ENCODE measurements around the gene EPHB1. TPM values are rescaled to one million over a fixed set of nuclear protein-coding genes. Genes with fewer than 3 reads are reported as not detected.
"Not testable (repeated sequence)": the region's sequence is repeated elsewhere in the genome, so short reads cannot be mapped to it uniquely, and the experiment has no call there.

EPHB1 gene
- total RNA-seq, 1 donor from 2014 or later, result 8.1 TPM

DNA sequence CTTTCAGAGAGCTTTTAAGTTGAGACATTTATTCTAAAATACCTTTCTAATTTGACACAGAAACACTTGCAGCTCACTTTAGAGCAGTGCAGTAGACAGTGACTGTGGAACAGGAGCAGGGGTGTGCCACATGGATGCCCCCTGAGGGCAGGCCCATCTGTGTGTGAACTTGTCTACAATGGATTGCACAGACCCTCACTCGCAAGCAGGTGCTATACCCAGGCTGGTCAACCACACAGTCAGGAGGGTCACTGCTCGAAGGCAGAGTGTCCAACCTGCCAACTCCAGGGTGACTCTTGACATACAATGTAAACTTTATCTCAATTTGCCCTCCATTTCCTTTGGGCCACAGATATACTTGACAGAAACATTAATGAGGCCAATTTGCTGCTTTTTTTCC, 437.2 kb downstream of the EPHB1 start:
- no peak for ATAC-seq
- no peak for DNase-seq (ENCODE audit: low spot score)

DNA sequence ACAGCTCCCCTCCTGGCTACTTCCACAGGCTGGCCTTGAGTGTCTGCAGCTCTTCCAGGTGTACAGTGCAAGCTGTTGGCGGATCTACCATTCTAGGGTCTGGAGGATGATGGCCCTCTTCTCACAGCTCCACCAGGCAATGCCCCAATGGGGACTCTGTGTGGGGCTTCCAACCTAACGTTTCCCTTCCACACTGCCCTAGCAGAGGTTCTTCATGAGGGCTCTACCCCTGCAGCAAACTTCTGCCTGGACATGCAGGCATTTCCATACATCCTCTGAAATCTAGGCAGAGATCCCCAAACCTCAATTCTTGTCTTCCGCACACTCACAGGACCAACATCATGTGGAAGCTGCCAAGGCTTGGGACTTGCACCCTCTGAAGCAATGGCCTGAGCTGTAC, 438.4 kb downstream of the EPHB1 start:
- not testable (repeated sequence) for ATAC-seq; DNase-seq (ENCODE audit: low spot score)

DNA sequence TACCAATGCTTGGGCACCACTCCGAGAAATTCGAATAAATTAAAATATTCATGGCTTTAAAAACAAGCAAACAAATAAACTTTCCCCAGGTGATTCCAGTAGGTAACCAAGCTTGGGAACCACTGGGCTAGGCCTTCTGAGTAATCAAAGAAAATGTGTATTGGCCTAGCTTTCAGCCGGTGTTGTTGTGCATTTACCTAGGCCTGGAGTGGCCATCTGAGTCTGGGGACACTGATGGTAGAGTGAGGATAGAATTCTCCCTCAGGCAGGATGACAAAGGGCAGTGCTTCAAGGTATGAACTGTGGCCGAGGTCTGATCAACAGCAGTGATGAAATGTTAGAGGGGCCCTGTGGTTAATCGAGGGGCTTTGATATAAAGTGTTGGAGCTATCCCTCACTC, 440.5 kb downstream of the EPHB1 start:
- no peak for DNase-seq (ENCODE audit: low spot score)
- ATAC-seq, result no peak

DNA sequence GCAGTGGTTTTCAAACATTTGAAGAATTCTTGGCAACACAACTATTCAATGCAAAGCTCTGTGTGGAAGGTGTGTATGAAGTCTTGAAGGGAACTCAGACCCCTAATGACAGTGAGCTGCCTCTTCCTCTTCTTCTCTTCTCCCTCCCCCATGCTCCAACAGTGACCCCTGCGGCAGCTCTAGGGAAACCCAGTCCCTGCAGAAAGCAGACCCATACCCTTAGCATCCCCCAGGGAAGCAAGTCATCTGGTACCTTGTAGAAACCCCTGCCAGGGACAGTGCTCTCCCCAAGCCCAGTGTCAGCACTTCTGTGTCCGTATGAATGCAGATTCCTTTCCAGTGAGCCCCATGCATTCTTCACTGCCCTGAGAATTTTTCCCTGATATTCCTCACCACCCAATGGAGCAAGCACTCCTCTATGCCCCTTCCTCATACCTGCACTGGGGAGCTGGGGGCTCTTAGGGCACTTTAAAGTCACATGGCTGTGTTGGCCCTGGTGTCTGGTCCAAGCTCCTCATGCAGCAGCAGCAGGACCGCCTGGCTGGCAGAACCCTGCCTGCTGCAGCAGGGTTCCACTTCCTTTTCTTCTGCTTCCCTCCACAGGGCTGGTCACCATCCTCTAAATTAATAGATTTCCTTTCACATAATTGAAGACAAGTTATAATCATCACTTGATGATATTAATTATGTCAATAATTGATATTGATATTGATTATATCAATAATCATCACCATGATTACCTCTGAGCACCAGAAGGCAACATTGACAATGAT, 442.5 kb downstream of the EPHB1 start:
- ATAC-seq, result no peak
- no peak for DNase-seq (ENCODE audit: low spot score)

- ATAC-seq (no peak), DNase-seq (ENCODE audit: low spot score) (no peak)
Measured at GRCh38 chr3:135238236-135238830, 443.3 kb downstream of the EPHB1 start.

GRCh38 chr3:135238871-135239614, 444.0 kb downstream of the EPHB1 start:
- ATAC-seq, result no peak
- no peak for DNase-seq (ENCODE audit: low spot score)

DNA sequence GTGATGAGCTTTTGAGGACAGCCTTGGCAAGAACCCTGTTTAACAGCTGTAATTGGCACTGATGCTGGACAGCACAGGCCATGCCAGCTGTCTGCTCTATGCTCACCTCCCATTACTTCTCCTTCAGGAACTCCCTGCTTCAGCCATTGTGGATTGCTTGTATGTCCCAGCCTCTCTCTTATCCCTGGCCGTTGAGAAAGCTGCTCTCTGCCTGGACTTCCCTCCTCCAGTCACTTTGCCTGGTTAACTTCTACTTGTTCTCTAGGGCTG, 444.5 kb downstream of the EPHB1 start:
- DNase-seq (ENCODE audit: low spot score) (no peak), ATAC-seq (peak; percentile 58)

GRCh38 chr3:135240426-135240825, 445.4 kb downstream of the EPHB1 start:
- peak; percentile 77 for ATAC-seq

GRCh38 chr3:135242285-135242684, 447.2 kb downstream of the EPHB1 start:
- DNase-seq (ENCODE audit: low spot score) (no peak), ATAC-seq (no peak)

More at GRCh38 chr3:135240426-135240825, 445.4 kb downstream of the EPHB1 start:
- DNase-seq (ENCODE audit: low spot score), result no peak

DNA sequence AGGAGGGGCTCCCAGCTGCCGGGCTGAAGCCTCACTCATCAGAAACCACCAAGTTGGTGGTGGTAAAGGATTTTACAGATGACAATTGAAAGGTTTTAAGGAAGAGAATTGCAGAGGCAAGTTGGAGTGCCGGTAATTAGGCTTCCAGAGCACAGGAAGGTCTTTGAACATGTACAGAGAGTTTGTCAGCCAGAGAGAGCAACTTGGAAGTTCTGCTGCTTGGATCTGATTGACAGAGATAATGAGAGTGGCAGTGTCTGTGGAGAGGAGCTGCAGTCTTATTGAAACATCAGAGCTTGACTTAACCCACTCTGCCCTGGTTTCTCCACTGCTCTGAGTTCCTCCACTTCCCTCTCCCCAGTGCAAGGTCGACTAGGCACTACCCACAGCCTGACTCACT, 448.6 kb downstream of the EPHB1 start:
- ATAC-seq, result no peak
- DNase-seq (ENCODE audit: low spot score), result no peak

GRCh38 chr3:135246027-135246426, 451.0 kb downstream of the EPHB1 start:
- ATAC-seq (peak; percentile 64), DNase-seq (ENCODE audit: low spot score) (no peak)

GRCh38 chr3:135248213-135248612, 453.2 kb downstream of the EPHB1 start:
- ATAC-seq (no peak), DNase-seq (ENCODE audit: low spot score) (no peak)

DNA sequence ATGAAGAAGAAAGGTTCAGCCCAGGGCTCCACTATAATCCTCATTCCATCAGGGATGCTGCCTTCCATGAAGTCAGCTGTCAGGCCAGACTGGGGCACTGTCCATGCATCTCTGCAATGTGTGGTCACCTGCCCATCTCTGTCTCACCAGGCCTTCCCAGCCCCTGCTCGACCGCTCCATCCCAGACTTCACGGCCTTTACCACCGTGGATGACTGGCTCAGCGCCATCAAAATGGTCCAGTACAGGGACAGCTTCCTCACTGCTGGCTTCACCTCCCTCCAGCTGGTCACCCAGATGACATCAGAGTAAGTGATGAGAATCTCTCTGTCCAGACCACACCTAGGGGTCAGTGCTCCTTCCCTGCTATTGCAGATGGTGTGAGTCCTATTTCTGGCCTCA, 454.1 kb downstream of the EPHB1 start:
- DNase-seq (ENCODE audit: low spot score) (no peak), ATAC-seq (no peak)

GRCh38 chr3:135258916-135259315, 463.9 kb downstream of the EPHB1 start:
- DNase-seq (ENCODE audit: low spot score), result no peak
- no peak for ATAC-seq

- ATAC-seq (no peak), DNase-seq (ENCODE audit: low spot score) (no peak)
Measured at GRCh38 chr3:135260025-135260424, 465.0 kb downstream of the EPHB1 start.

DNA sequence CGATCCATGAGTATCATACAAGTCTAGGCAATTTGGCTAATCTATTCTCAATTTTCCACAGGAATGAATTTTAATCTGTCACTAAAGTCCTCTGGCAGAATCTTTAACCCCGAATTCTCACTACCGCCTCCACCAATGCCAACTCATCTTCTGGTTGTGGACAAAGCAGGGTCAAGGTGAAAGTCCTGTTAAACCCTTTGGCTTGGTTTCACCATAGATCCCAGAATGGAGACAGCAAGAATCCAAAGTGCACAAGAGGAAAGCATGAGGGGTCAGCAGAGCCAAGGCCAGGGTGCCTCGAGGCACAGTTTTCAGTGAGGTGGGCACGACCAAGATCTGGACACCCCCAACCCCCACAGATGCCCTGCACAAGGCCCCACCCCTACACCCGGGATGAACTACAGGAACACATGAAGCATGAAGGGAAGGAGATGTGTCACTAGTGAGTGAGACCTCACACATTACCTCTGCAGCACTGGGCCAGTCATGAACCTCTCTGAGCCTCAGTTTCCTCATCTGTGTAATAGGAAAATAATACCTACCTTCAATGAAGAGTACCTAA, 466.2 kb downstream of the EPHB1 start:
- DNase-seq (ENCODE audit: low spot score), result peak; percentile 64
- ATAC-seq, result peak; percentile 91

DNA sequence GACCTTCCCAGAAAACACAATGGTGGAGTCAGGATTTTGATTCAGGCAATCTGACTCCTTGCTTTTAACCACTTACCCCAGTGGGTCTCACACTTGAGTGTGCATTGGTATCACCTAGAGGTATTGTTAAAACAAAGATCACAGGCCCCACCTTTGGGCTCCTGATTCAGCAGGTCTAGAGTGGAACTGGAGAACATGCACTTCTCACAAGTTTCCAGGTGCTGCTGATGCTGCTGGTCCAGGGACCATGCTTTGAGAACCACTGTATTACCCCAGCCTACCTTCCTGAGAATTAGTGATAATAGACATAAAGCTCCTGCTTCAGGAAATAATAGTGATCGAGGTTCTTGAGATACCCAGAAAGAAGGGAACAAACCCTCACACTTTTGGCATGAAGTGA, 466.9 kb downstream of the EPHB1 start:
- no peak for ATAC-seq
- no peak for DNase-seq (ENCODE audit: low spot score)

DNA sequence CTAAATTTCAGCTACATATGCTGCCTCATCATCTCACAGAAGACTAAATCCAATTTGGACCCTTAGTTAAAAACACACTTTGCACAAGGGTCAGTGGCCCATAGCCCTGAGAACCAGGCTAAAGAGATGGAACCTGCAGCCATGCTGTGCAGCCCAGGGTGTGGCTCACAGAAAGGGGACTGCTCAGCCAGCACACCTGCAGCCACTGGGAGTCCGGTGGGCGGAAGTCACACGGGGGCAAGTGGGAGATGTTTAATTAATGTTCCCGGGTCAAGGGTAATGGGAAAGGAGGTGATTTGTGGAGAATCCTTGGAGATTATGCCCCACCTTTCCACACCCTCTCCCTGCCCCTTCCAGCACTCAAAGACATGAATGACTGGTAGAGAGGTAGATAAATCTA, 467.4 kb downstream of the EPHB1 start:
- no peak for DNase-seq (ENCODE audit: low spot score)
- ATAC-seq, result no peak

- no peak for ATAC-seq
- no peak for DNase-seq (ENCODE audit: low spot score)
Measured at GRCh38 chr3:135263331-135263730, 468.3 kb downstream of the EPHB1 start.

GRCh38 chr3:135267487-135267886, 472.4 kb downstream of the EPHB1 start:
- ATAC-seq, result no peak
- DNase-seq (ENCODE audit: low spot score), result no peak

- no peak for DNase-seq (ENCODE audit: low spot score)
- ATAC-seq, result no peak
Measured at GRCh38 chr3:135268941-135269532, 474.0 kb downstream of the EPHB1 start.
